Measurements from ENCODE around the gene LGR4. TPM values are rescaled to one million over a fixed set of nuclear protein-coding genes. Genes with fewer than 3 reads are reported as not detected.

LGR4 gene
- total and polyA plus RNA-seq, 3 donors from 2014 or later, result 33.0 to 120 (median 95.9) TPM

GRCh38 chr11:27353593-27354358 lies 118.8 kb downstream of the LGR4 start:
- Histone ChIP-seq H3K36me3 (ENCODE audit: low read depth, missing control alignments) (no peaks in the 10 kb centered on the region), H3K4me3 (no peak overlapping the region), H3K4me1 (peaks cover 10% of the 10 kb centered on the region), H3K27me3 (no peaks in the 10 kb centered on the region), H3K27ac (no peak overlapping the region), H3K9me3 (no peaks in the 10 kb centered on the region)
- 66 to 92% methylated on average over 2 of the region's 2 CpGs for WGBS, 2 donors
- TF ChIP-seq CTCF (IDR thresholded peaks at IDR 0.05) (no peak), POLR2A (IDR thresholded peaks at IDR 0.05) (no peak)
- no peak for DNase-seq
- intact Hi-C loops (cut with DNase I; ENCODE audit: low total_unique reads), result no loop called here

GRCh38 chr11:27352781-27353180 lies 119.8 kb downstream of the LGR4 start:
- TF ChIP-seq POLR2A (IDR thresholded peaks at IDR 0.05) (no peak), CTCF (IDR thresholded peaks at IDR 0.05) (no peak)
- Histone ChIP-seq H3K9me3 (no peaks in the 10 kb centered on the region), H3K27ac (no peak overlapping the region), H3K27me3 (no peaks in the 10 kb centered on the region), H3K4me1 (peaks cover 5% of the 10 kb centered on the region), H3K4me3 (no peak overlapping the region), H3K36me3 (ENCODE audit: low read depth, missing control alignments) (no peaks in the 10 kb centered on the region)
- intact Hi-C loops (cut with DNase I; ENCODE audit: low total_unique reads), result no loop called here
- WGBS, 2 donors, result 93 to 98% methylated on average over 2 of the region's 2 CpGs
- no peak for DNase-seq

GRCh38 chr11:27350511-27350910 lies 122.1 kb downstream of the LGR4 start:
- DNase-seq, result no peak
- Histone ChIP-seq H3K4me1 (peaks cover 4% of the 10 kb centered on the region), H3K27ac (no peak overlapping the region), H3K27me3 (no peaks in the 10 kb centered on the region), H3K4me3 (no peak overlapping the region), H3K9me3 (no peaks in the 10 kb centered on the region), H3K36me3 (ENCODE audit: low read depth, missing control alignments) (no peaks in the 10 kb centered on the region)
- TF ChIP-seq CTCF (IDR thresholded peaks at IDR 0.05), result no peak
- TF ChIP-seq POLR2A (IDR thresholded peaks at IDR 0.05), result no peak
- intact Hi-C loops (cut with DNase I; ENCODE audit: low total_unique reads), result no loop called here

GRCh38 chr11:27349919-27350318 lies 122.7 kb downstream of the LGR4 start:
- Histone ChIP-seq H3K4me1 (peaks cover 4% of the 10 kb centered on the region), H3K4me3 (no peak overlapping the region), H3K9me3 (no peaks in the 10 kb centered on the region), H3K36me3 (ENCODE audit: low read depth, missing control alignments) (no peaks in the 10 kb centered on the region), H3K27me3 (no peaks in the 10 kb centered on the region), H3K27ac (no peak overlapping the region)
- intact Hi-C loops (cut with DNase I; ENCODE audit: low total_unique reads), result no loop called here
- TF ChIP-seq POLR2A (IDR thresholded peaks at IDR 0.05) (no peak), CTCF (IDR thresholded peaks at IDR 0.05) (no peak)
- no peak for DNase-seq
- 93 to 98% methylated on average over 2 of the region's 2 CpGs for WGBS, 2 donors

GRCh38 chr11:27348340-27348873 lies 124.2 kb downstream of the LGR4 start:
- Histone ChIP-seq H3K36me3 (ENCODE audit: low read depth, missing control alignments) (no peaks in the 10 kb centered on the region), H3K9me3 (no peaks in the 10 kb centered on the region), H3K4me1 (peaks cover 4% of the 10 kb centered on the region), H3K27me3 (no peaks in the 10 kb centered on the region), H3K27ac (no peak overlapping the region), H3K4me3 (no peak overlapping the region)
- no peak for TF ChIP-seq POLR2A (IDR thresholded peaks at IDR 0.05)
- no peak for TF ChIP-seq CTCF (IDR thresholded peaks at IDR 0.05)
- DNase-seq, result no peak
- intact Hi-C loops (cut with DNase I; ENCODE audit: low total_unique reads), result no loop called here
- 25 to 29% methylated on average over 3 of the region's 3 CpGs for WGBS, 2 donors

Measured in testis (tissue), 3 donors.